Measurements from ENCODE around the gene GARIN5A.

GARIN5A gene

GRCh38 chr19:50420808-50421207 is 55.8 kb downstream of the GARIN5A start:
- no peak for DNase-seq (ENCODE audit: low read depth)
- peak overlapping the region; percentile 78; the same call in 1 of the 2 replicates for H3K4me3 ChIP-seq (ENCODE audit: low read depth, low read length)
- no peak for TF ChIP-seq CTCF (IDR thresholded peaks at IDR 0.05; ENCODE audit: insufficient read depth, low read depth, low read length, missing control alignments)

- DNase-seq (ENCODE audit: low read depth): no peak
- no peak for TF ChIP-seq CTCF (IDR thresholded peaks at IDR 0.05; ENCODE audit: insufficient read depth, low read depth, low read length, missing control alignments)
- H3K4me3 ChIP-seq (ENCODE audit: low read depth, low read length): peak overlapping the region; percentile 78
Measured at GRCh38 chr19:50420127-50420526, 56.5 kb downstream of the GARIN5A start.

GRCh38 chr19:50419580-50420035 is 57.0 kb downstream of the GARIN5A start:
- no peak for TF ChIP-seq CTCF (IDR thresholded peaks at IDR 0.05; ENCODE audit: insufficient read depth, low read depth, low read length, missing control alignments)
- H3K4me3 ChIP-seq (ENCODE audit: low read depth, low read length): peak overlapping the region; percentile 78
- peak; percentile 69 for DNase-seq (ENCODE audit: low read depth)

- peak overlapping the region; percentile 78 for H3K4me3 ChIP-seq (ENCODE audit: low read depth, low read length)
- TF ChIP-seq CTCF (IDR thresholded peaks at IDR 0.05; ENCODE audit: insufficient read depth, low read depth, low read length, missing control alignments): no peak
- DNase-seq (ENCODE audit: low read depth): no peak
Measured at GRCh38 chr19:50419022-50419579, 57.5 kb downstream of the GARIN5A start.

- TF ChIP-seq CTCF (IDR thresholded peaks at IDR 0.05; ENCODE audit: insufficient read depth, low read depth, low read length, missing control alignments): no peak
- peak; percentile 68 for DNase-seq (ENCODE audit: low read depth)
- H3K4me3 ChIP-seq (ENCODE audit: low read depth, low read length): peak within 1 kb of the TSS; percentile 78
Measured at GRCh38 chr19:50418176-50419021, 58.2 kb downstream of the GARIN5A start, which contains the start of gene SPIB. TSS of gene SPIB (plus strand) at chr19:50418938. CDS start at chr19:50418963, 25 bp downstream.

GRCh38 chr19:50417111-50418081 is 59.3 kb downstream of the GARIN5A start:
- no peak for TF ChIP-seq CTCF (IDR thresholded peaks at IDR 0.05; ENCODE audit: insufficient read depth, low read depth, low read length, missing control alignments)
- peak overlapping the region; percentile 78 for H3K4me3 ChIP-seq (ENCODE audit: low read depth, low read length)
- DNase-seq (ENCODE audit: low read depth): peak; percentile 26
